Thymus (tissue), 11 donors: ENCODE data around the gene UBXN6. TPM values are rescaled to one million over a fixed set of nuclear protein-coding genes. Genes with fewer than 3 reads are reported as not detected.

Source experiments
- DNase-seq, 9 donors: peaks; one replicate each; pipeline ENCODE4 v3.0.0-alpha.2; 2013; ENCODE audit warnings: low spot score in 9 of 9, low read depth in 6 of 9, missing footprints in 1 of 9
- H3K27ac ChIP-seq, 2 donors: one replicate each; pipeline ENCODE4 v1.5.1; 2013; ENCODE audit warnings: control low read depth in 1 of 2, low read depth in 1 of 2, low read length in 1 of 2, mild to moderate bottlenecking in 1 of 2, moderate library complexity in 1 of 2
- H3K27me3 ChIP-seq, 2 donors: one replicate each; pipeline ENCODE4 v1.5.1; 2013; ENCODE audit warnings: low read length in 1 of 2; ENCODE audit not compliant: control insufficient read depth in 2 of 2, insufficient read depth in 1 of 2
- H3K36me3 ChIP-seq, 2 donors: one replicate each; pipeline ENCODE4 v1.5.1; 2013; ENCODE audit warnings: low read length in 1 of 2, mild to moderate bottlenecking in 1 of 2, moderate library complexity in 1 of 2; ENCODE audit not compliant: control insufficient read depth in 2 of 2, insufficient read depth in 2 of 2
- H3K4me1 ChIP-seq, 2 donors: one replicate each; pipeline ENCODE4 v1.5.1; 2013; ENCODE audit warnings: low read length in 2 of 2; ENCODE audit not compliant: control insufficient read depth in 2 of 2, insufficient read depth in 2 of 2
- H3K4me3 ChIP-seq, 2 donors: one replicate each; pipeline ENCODE4 v1.5.1; 2013; ENCODE audit warnings: low read length in 2 of 2, control low read depth in 1 of 2, mild to moderate bottlenecking in 1 of 2
- H3K9me3 ChIP-seq, 2 donors: one replicate each; pipeline ENCODE4 v1.5.1; 2013; ENCODE audit warnings: low read length in 1 of 2, mild to moderate bottlenecking in 1 of 2; ENCODE audit not compliant: control insufficient read depth in 2 of 2, insufficient read depth in 1 of 2
- WGBS: extraction: QIAGEN DNeasy Blood & Tissue Kit; methylation state at CpG from one replicate; pipeline ENCODE4 v1.1.7; 2013; 5-methylcytosine and 5-hydroxymethylcytosine counted together
- polyA plus RNA-seq: library from polyadenylated mRNA; stranded (reverse); fragments of 200-250 nt; gene quantifications from one replicate; pipeline ENCODE4 v1.2.3, GENCODE V29; 2013
- total RNA-seq: library from RNA; stranded (reverse); fragments of 120-200 nt; gene quantifications from one replicate; pipeline ENCODE4 v1.2.4, GENCODE V29; 2013
- donor health status: healthy.

Gene UBXN6
- total and polyA plus RNA-seq, 2 donors = 45.1 to 126 TPM

- Histone ChIP-seq H3K9me3 (no peaks in the 10 kb centered on the region), H3K4me3 (no peak overlapping the region), H3K27me3 (no peaks in the 10 kb centered on the region), H3K36me3 (peaks cover 17 to 35% of the 10 kb centered on the region in 2 donors), H3K27ac (no peak overlapping the region), H3K4me1 (peaks cover 15 to 20% of the 10 kb centered on the region in 2 donors)
- no peak for DNase-seq
- WGBS = 92% methylated on average over 8 of the region's 8 CpGs
Observed at GRCh38 chr19:4405977-4406376, 51.6 kb downstream of the UBXN6 start.

- DNase-seq = no peak
- Histone ChIP-seq H3K9me3 (no peaks in the 10 kb centered on the region), H3K27me3 (no peaks in the 10 kb centered on the region), H3K27ac (peak overlapping the region; percentile 5 to 8), H3K4me1 (peaks cover 24 to 33% of the 10 kb centered on the region in 2 donors), H3K36me3 (peaks cover 0 to 12% of the 10 kb centered on the region in 2 donors), H3K4me3 (peak overlapping the region; percentile 60 to 85)
- 14% methylated on average over 32 of the region's 32 CpGs for WGBS
Observed at GRCh38 chr19:4403005-4403761, 54.4 kb downstream of the UBXN6 start.

GRCh38 chr19:4402171-4403004 lies 55.2 kb downstream of the UBXN6 start, which contains the start of gene CHAF1A:
Gene CHAF1A (plus strand): TSS chr19:4402640. CDS start chr19:4402763, 123 bp downstream.
- under 1% methylated on average over 83 of the region's 84 CpGs for WGBS
- H3K4me1 ChIP-seq = peaks cover 25 to 33% of the 10 kb centered on the region in 2 donors

GRCh38 chr19:4401769-4402170 lies 55.8 kb downstream of the UBXN6 start:
- under 1% methylated on average over 8 of the region's 8 CpGs for WGBS
- H3K4me1 ChIP-seq = peaks cover 28 to 33% of the 10 kb centered on the region in 2 donors
- H3K4me3 ChIP-seq = peak overlapping the region; percentile 45 to 60
- H3K36me3 ChIP-seq = peaks cover 3 to 23% of the 10 kb centered on the region in 2 donors
- DNase-seq = no peak
- H3K27ac ChIP-seq = peak overlapping the region; percentile 86 to 94
- no peaks in the 10 kb centered on the region for H3K9me3 ChIP-seq
- no peaks in the 10 kb centered on the region for H3K27me3 ChIP-seq

More at GRCh38 chr19:4402171-4403004, 55.2 kb downstream of the UBXN6 start, which contains the start of gene CHAF1A:
- peaks cover 3 to 17% of the 10 kb centered on the region in 2 donors for H3K36me3 ChIP-seq
- peak; percentile 95 to 100 (median 99) for DNase-seq
- H3K9me3 ChIP-seq = no peaks in the 10 kb centered on the region
- peak within 1 kb of the TSS; percentile 86 to 94 for H3K27ac ChIP-seq
- H3K4me3 ChIP-seq = peak within 1 kb of the TSS; percentile 60 to 85
- no peaks in the 10 kb centered on the region for H3K27me3 ChIP-seq

- Histone ChIP-seq H3K4me1 (peaks cover 28 to 33% of the 10 kb centered on the region in 2 donors), H3K36me3 (peaks cover 3 to 26% of the 10 kb centered on the region in 2 donors), H3K9me3 (no peaks in the 10 kb centered on the region), H3K4me3 (peak within 1 kb of the TSS; percentile 89 to 90), H3K27me3 (no peaks in the 10 kb centered on the region), H3K27ac (peak within 1 kb of the TSS; percentile 78 to 90)
- WGBS = under 1% methylated on average over 90 of the region's 90 CpGs
- DNase-seq = peak; percentile 76 to 96 (median 90)
Observed at GRCh38 chr19:4400135-4400936, 57.3 kb downstream of the UBXN6 start, which contains the start of gene SH3GL1. Gene SH3GL1 (minus strand): TSS chr19:4400547. CDS start chr19:4400368, 179 bp downstream.

- Histone ChIP-seq H3K27ac (peak overlapping the region; percentile 78 to 90), H3K9me3 (no peaks in the 10 kb centered on the region), H3K36me3 (peaks cover 6 to 28% of the 10 kb centered on the region in 2 donors), H3K4me1 (peaks cover 28 to 33% of the 10 kb centered on the region in 2 donors), H3K27me3 (no peaks in the 10 kb centered on the region), H3K4me3 (peak overlapping the region; percentile 89 to 90)
- WGBS = under 1% methylated on average over 11 of the region's 12 CpGs
- DNase-seq = peak in 3 of 9 donors; percentile 18 to 35 (median 28)
Observed at GRCh38 chr19:4399812-4400134, 57.8 kb downstream of the UBXN6 start.

GRCh38 chr19:4396949-4397783 lies 60.4 kb downstream of the UBXN6 start:
- Histone ChIP-seq H3K4me3 (no peak overlapping the region), H3K4me1 (peaks cover 22 to 24% of the 10 kb centered on the region in 2 donors), H3K9me3 (no peaks in the 10 kb centered on the region), H3K27me3 (no peaks in the 10 kb centered on the region), H3K27ac (no peak overlapping the region), H3K36me3 (peaks cover 7 to 30% of the 10 kb centered on the region in 2 donors)
- 97% methylated on average over 15 of the region's 15 CpGs for WGBS
- no peak for DNase-seq
